ENCODE data around the gene ATP2B1. TPM values are rescaled to one million over a fixed set of nuclear protein-coding genes. Genes with fewer than 3 reads are reported as not detected.

ATP2B1 gene
- total RNA-seq, 3 donors from 2014 or later = 48.4 to 83.2 (median 60.2) TPM

- DNase-seq (no peak), ATAC-seq (no peak)
- Histone ChIP-seq H3K4me3 (no peak overlapping the region), H3K36me3 (ENCODE audit: low read depth) (no peaks in the 10 kb centered on the region), H3K9me3 (no peaks in the 10 kb centered on the region), H3K4me1 (ENCODE audit: low read depth) (no peaks in the 10 kb centered on the region)
- no peak for TF ChIP-seq CTCF (IDR thresholded peaks at IDR 0.05)
- intact Hi-C loops (cut with DNase I, micrococcal nuclease) = no loop called here
These were observed 21.4 kb upstream of the ATP2B1 start for GRCh38 chr12:89729946-89730459.

GRCh38 chr12:89723276-89723675 lies 14.6 kb upstream of the ATP2B1 start:
- intact Hi-C loops (cut with DNase I, micrococcal nuclease) = no loop called here
- no peak for TF ChIP-seq CTCF (IDR thresholded peaks at IDR 0.05)

GRCh38 chr12:89721291-89721987 lies 12.8 kb upstream of the ATP2B1 start:
- Histone ChIP-seq H3K9me3 (no peaks in the 10 kb centered on the region), H3K4me3 (no peak overlapping the region), H3K36me3 (ENCODE audit: low read depth) (no peaks in the 10 kb centered on the region), H3K4me1 (ENCODE audit: low read depth) (no peaks in the 10 kb centered on the region)
- TF ChIP-seq CTCF (IDR thresholded peaks at IDR 0.05) = no peak
- intact Hi-C loops (cut with DNase I, micrococcal nuclease) = no loop called here
- peak; percentile 19 for ATAC-seq
- DNase-seq = no peak

More at GRCh38 chr12:89723276-89723675, 14.6 kb upstream of the ATP2B1 start:
- no peak for ATAC-seq
- no peak for DNase-seq
- H3K9me3 ChIP-seq = no peaks in the 10 kb centered on the region
- H3K4me1 ChIP-seq (ENCODE audit: low read depth) = no peaks in the 10 kb centered on the region
- H3K36me3 ChIP-seq (ENCODE audit: low read depth) = no peaks in the 10 kb centered on the region
- H3K4me3 ChIP-seq = no peak overlapping the region

GRCh38 chr12:89717759-89718523 lies 9.3 kb upstream of the ATP2B1 start:
- DNase-seq = no peak
- intact Hi-C loops (cut with DNase I, micrococcal nuclease) = no loop called here

GRCh38 chr12:89712706-89713105 lies 4.1 kb upstream of the ATP2B1 start:
- DNase-seq (no peak), ATAC-seq (no peak)
- H3K4me3 ChIP-seq = no peak overlapping the region
- peaks cover 5% of the 10 kb centered on the region for H3K36me3 ChIP-seq (ENCODE audit: low read depth)
- intact Hi-C loops (cut with DNase I, micrococcal nuclease) = no loop called here
- H3K9me3 ChIP-seq = no peaks in the 10 kb centered on the region
- TF ChIP-seq CTCF (IDR thresholded peaks at IDR 0.05) = no peak
- no peaks in the 10 kb centered on the region for H3K4me1 ChIP-seq (ENCODE audit: low read depth)

More at GRCh38 chr12:89717759-89718523, 9.3 kb upstream of the ATP2B1 start:
- no peak for ATAC-seq
- Histone ChIP-seq H3K4me1 (ENCODE audit: low read depth) (no peaks in the 10 kb centered on the region), H3K4me3 (no peak overlapping the region), H3K36me3 (ENCODE audit: low read depth) (no peaks in the 10 kb centered on the region), H3K9me3 (no peaks in the 10 kb centered on the region)
- TF ChIP-seq CTCF (IDR thresholded peaks at IDR 0.05) = no peak
